ENCODE measurements around the gene ADARB2.
"Not testable (repeated sequence)": the region's sequence is repeated elsewhere in the genome, so short reads cannot be mapped to it uniquely, and the experiment has no call there.

The ADARB2 gene

DNA sequence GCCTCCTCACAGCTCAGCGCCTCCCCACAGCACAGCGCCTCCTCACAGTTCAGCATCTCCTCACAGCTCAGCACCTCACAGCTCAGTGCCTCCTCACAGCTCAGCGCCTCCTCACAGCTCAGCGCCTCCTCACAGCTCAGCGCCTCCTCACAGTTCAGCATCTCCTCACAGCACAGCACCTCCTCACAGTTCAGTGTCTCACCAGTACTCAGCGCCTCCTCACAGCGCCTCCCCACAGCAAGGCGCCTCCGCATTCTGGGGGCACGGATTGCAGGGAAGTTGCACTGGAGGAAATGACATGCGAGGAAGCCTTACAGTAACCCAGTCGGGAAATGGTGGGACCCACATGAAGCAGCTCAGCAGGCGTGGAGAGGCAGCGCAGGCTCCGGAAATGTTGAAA is 409.6 kb downstream of the ADARB2 start:
- H2BK15ac ChIP-seq (ENCODE audit: low read length) = peak overlapping the region; percentile 56
- H2AFZ ChIP-seq (ENCODE audit: low read length) = no peak overlapping the region
- no peak overlapping the region for H2BK120ac ChIP-seq (ENCODE audit: low read depth, low read length)
- peak overlapping the region; percentile 30 for H2AK5ac ChIP-seq (ENCODE audit: low read depth, low read length)
- H3K27ac ChIP-seq (replicated peaks; ENCODE audit: low read length) = no peak overlapping the region
- no peaks in the 10 kb centered on the region for H3K79me1 ChIP-seq (ENCODE audit: low read depth, low read length)
- no peaks in the 10 kb centered on the region for H3K36me3 ChIP-seq (replicated peaks in 1 of 2; ENCODE audit: control insufficient read depth in 2 of 2, insufficient read depth in 2 of 2, low read length in 2 of 2)
- peak overlapping the region; percentile 99 for H3K14ac ChIP-seq (ENCODE audit: low read length)
- WGBS, 2 donors (ENCODE audit: extremely low coverage in 2 of 2, insufficient read length in 2 of 2, insufficient replicate concordance in 1 of 2) = no CpG with 5 or more reads among the region's 15 CpGs
- no peaks in the 10 kb centered on the region for H3K4me1 ChIP-seq (ENCODE audit: control insufficient read depth in 2 of 2, insufficient read depth in 1 of 2, low read depth in 1 of 2, low read length in 2 of 2)
- H3K4me3 ChIP-seq (ENCODE audit: low read length in 2 of 2) = no peak overlapping the region
- H3K9ac ChIP-seq (ENCODE audit: low read depth, low read length, poor library complexity) = peak overlapping the region; percentile 55
- H4K8ac ChIP-seq (ENCODE audit: low read depth, low read length) = peak overlapping the region; percentile 87
- peak overlapping the region; percentile 79 for H3K18ac ChIP-seq (ENCODE audit: low read length)
- DNase-seq (ENCODE audit: low spot score) = no peak
- peak overlapping the region; percentile 66 for H3K4ac ChIP-seq (ENCODE audit: low read length)
- no peak overlapping the region for H3K4me2 ChIP-seq (ENCODE audit: insufficient read depth, low read length, poor library complexity, severe bottlenecking)
- H4K91ac ChIP-seq (ENCODE audit: low read depth, low read length, poor library complexity) = peak overlapping the region; percentile 64
- no peak overlapping the region for H2BK5ac ChIP-seq (ENCODE audit: low read length)
- peak overlapping the region; percentile 86 for H2BK12ac ChIP-seq (ENCODE audit: low read length)
- peak overlapping the region; percentile 22 for H3K23ac ChIP-seq (ENCODE audit: low read depth, low read length, poor library complexity)
- no peaks in the 10 kb centered on the region for H3K27me3 ChIP-seq (ENCODE audit: control insufficient read depth in 3 of 3, insufficient read depth in 3 of 3, low read depth in 1 of 3, low read length in 3 of 3)
- H3K9me3 ChIP-seq (replicated peaks in 1 of 2; ENCODE audit: control insufficient read depth in 2 of 2, insufficient read depth in 1 of 2, low read depth in 1 of 2, low read length in 2 of 2) = no peaks in the 10 kb centered on the region

DNA sequence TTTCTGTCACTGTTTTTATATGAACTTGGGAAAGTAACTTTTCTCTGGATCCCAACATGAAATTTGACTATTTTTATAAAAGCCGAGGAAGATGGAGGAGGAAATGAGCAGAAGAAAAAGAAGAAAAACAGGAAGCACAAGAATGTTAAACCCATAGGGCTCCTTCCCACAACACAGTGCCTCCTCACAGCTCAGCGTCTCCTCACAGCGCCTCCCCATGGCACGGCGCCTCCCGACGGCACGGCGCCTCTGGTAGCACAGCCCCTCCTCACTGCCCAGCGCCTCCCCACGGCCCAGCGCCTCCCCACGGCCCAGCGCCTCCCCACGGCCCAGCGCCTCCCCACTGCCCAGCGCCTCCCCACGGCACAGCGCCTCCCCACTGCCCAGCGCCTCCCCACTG is 410.8 kb downstream of the ADARB2 start:
- H3K4me1 ChIP-seq (ENCODE audit: control insufficient read depth in 2 of 2, insufficient read depth in 1 of 2, low read depth in 1 of 2, low read length in 2 of 2); H2AK5ac ChIP-seq (ENCODE audit: low read depth, low read length); H3K36me3 ChIP-seq (replicated peaks in 1 of 2; ENCODE audit: control insufficient read depth in 2 of 2, insufficient read depth in 2 of 2, low read length in 2 of 2); H3K27me3 ChIP-seq (ENCODE audit: control insufficient read depth in 3 of 3, insufficient read depth in 3 of 3, low read depth in 1 of 3, low read length in 3 of 3); H2BK5ac ChIP-seq (ENCODE audit: low read length); H2AFZ ChIP-seq (ENCODE audit: low read length); H3K14ac ChIP-seq (ENCODE audit: low read length); H3K4me3 ChIP-seq (ENCODE audit: low read length in 2 of 2); H3K27ac ChIP-seq (replicated peaks; ENCODE audit: low read length); H4K8ac ChIP-seq (ENCODE audit: low read depth, low read length); H3K18ac ChIP-seq (ENCODE audit: low read length); H2BK15ac ChIP-seq (ENCODE audit: low read length); H3K23ac ChIP-seq (ENCODE audit: low read depth, low read length, poor library complexity); H4K91ac ChIP-seq (ENCODE audit: low read depth, low read length, poor library complexity); H3K4me2 ChIP-seq (ENCODE audit: insufficient read depth, low read length, poor library complexity, severe bottlenecking); H2BK120ac ChIP-seq (ENCODE audit: low read depth, low read length); DNase-seq (ENCODE audit: low spot score); H3K79me1 ChIP-seq (ENCODE audit: low read depth, low read length); H3K9me3 ChIP-seq (replicated peaks in 1 of 2; ENCODE audit: control insufficient read depth in 2 of 2, insufficient read depth in 1 of 2, low read depth in 1 of 2, low read length in 2 of 2); H3K4ac ChIP-seq (ENCODE audit: low read length); H3K9ac ChIP-seq (ENCODE audit: low read depth, low read length, poor library complexity); H2BK12ac ChIP-seq (ENCODE audit: low read length): not testable (repeated sequence)
- WGBS, 2 donors (ENCODE audit: extremely low coverage in 2 of 2, insufficient read length in 2 of 2, insufficient replicate concordance in 1 of 2) = no CpG with 5 or more reads among the region's 20 CpGs

DNA sequence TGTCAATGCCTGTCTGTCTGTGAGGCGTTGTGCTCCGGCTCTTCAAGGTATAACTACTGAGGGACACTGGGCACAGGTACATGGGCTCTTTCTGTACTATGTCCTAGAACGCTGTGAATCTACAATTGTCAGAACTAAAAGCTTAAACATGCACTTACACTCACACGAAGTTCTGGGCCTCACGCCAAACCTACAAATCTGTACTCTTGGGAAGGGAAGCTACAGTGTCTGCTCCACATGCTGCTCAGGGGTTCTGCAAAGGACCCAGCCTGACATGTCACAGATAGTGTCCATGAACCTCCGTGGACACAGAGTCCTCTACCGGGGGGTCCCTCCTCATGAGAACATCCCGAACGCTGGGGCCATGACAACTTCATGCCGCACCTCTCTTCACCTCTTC is 412.4 kb downstream of the ADARB2 start:
- no peak overlapping the region for H2BK15ac ChIP-seq (ENCODE audit: low read length)
- no peak overlapping the region for H2AFZ ChIP-seq (ENCODE audit: low read length)
- H3K27ac ChIP-seq (replicated peaks; ENCODE audit: low read length) = no peak overlapping the region
- no peak overlapping the region for H4K8ac ChIP-seq (ENCODE audit: low read depth, low read length)
- no peaks in the 10 kb centered on the region for H3K36me3 ChIP-seq (replicated peaks in 1 of 2; ENCODE audit: control insufficient read depth in 2 of 2, insufficient read depth in 2 of 2, low read length in 2 of 2)
- H3K9ac ChIP-seq (ENCODE audit: low read depth, low read length, poor library complexity) = no peak overlapping the region
- H3K14ac ChIP-seq (ENCODE audit: low read length) = no peak overlapping the region
- no peak overlapping the region for H2AK5ac ChIP-seq (ENCODE audit: low read depth, low read length)
- DNase-seq (ENCODE audit: low spot score) = no peak
- no peak overlapping the region for H4K91ac ChIP-seq (ENCODE audit: low read depth, low read length, poor library complexity)
- H3K4me1 ChIP-seq (ENCODE audit: control insufficient read depth in 2 of 2, insufficient read depth in 1 of 2, low read depth in 1 of 2, low read length in 2 of 2) = peaks cover 0 to 1% of the 10 kb centered on the region in 2 donors
- no peak overlapping the region for H3K18ac ChIP-seq (ENCODE audit: low read length)
- no peak overlapping the region for H3K4me2 ChIP-seq (ENCODE audit: insufficient read depth, low read length, poor library complexity, severe bottlenecking)
- no peak overlapping the region for H3K4ac ChIP-seq (ENCODE audit: low read length)
- H3K23ac ChIP-seq (ENCODE audit: low read depth, low read length, poor library complexity) = no peak overlapping the region
- no peaks in the 10 kb centered on the region for H3K79me1 ChIP-seq (ENCODE audit: low read depth, low read length)
- H2BK120ac ChIP-seq (ENCODE audit: low read depth, low read length) = no peak overlapping the region
- no CpG with 5 or more reads among the region's 10 CpGs for WGBS, 2 donors (ENCODE audit: extremely low coverage in 2 of 2, insufficient read length in 2 of 2, insufficient replicate concordance in 1 of 2)
- no peak overlapping the region for H2BK12ac ChIP-seq (ENCODE audit: low read length)
- no peak overlapping the region for H2BK5ac ChIP-seq (ENCODE audit: low read length)
- H3K4me3 ChIP-seq (ENCODE audit: low read length in 2 of 2) = no peak overlapping the region
- no peaks in the 10 kb centered on the region for H3K27me3 ChIP-seq (ENCODE audit: control insufficient read depth in 3 of 3, insufficient read depth in 3 of 3, low read depth in 1 of 3, low read length in 3 of 3)
- no peaks in the 10 kb centered on the region for H3K9me3 ChIP-seq (replicated peaks in 1 of 2; ENCODE audit: control insufficient read depth in 2 of 2, insufficient read depth in 1 of 2, low read depth in 1 of 2, low read length in 2 of 2)

DNA sequence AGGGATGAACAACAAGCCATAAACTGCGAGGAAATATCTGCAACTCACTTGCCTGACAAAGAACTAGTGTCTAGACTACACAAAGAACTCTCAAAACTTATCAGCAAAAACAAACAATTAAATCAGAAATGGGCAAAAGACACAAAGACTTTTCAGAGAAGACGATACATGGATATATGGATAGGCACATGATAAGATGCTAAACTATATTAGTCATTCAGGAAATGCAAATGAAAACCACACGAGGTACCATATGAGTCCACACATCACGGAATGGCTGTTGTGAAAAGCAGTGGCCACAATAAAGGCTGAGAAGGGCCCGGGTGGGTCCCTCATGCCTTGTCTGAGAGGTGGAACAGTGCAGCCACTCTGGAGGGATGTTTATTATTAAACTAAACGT is 413.4 kb downstream of the ADARB2 start:
- Histone ChIP-seq H2BK15ac (ENCODE audit: low read length) (no peak overlapping the region), H3K4ac (ENCODE audit: low read length) (no peak overlapping the region), H3K18ac (ENCODE audit: low read length) (no peak overlapping the region), H3K79me1 (ENCODE audit: low read depth, low read length) (no peaks in the 10 kb centered on the region), H2AK5ac (ENCODE audit: low read depth, low read length) (no peak overlapping the region), H2BK120ac (ENCODE audit: low read depth, low read length) (no peak overlapping the region), H2BK5ac (ENCODE audit: low read length) (no peak overlapping the region), H3K9ac (ENCODE audit: low read depth, low read length, poor library complexity) (no peak overlapping the region), H4K91ac (ENCODE audit: low read depth, low read length, poor library complexity) (no peak overlapping the region), H2BK12ac (ENCODE audit: low read length) (no peak overlapping the region), H3K23ac (ENCODE audit: low read depth, low read length, poor library complexity) (no peak overlapping the region), H3K14ac (ENCODE audit: low read length) (no peak overlapping the region), H3K9me3 (replicated peaks in 1 of 2; ENCODE audit: control insufficient read depth in 2 of 2, insufficient read depth in 1 of 2, low read depth in 1 of 2, low read length in 2 of 2) (no peaks in the 10 kb centered on the region), H3K4me3 (ENCODE audit: low read length in 2 of 2) (no peak overlapping the region), H3K4me2 (ENCODE audit: insufficient read depth, low read length, poor library complexity, severe bottlenecking) (no peak overlapping the region), H3K27me3 (ENCODE audit: control insufficient read depth in 3 of 3, insufficient read depth in 3 of 3, low read depth in 1 of 3, low read length in 3 of 3) (no peaks in the 10 kb centered on the region), H2AFZ (ENCODE audit: low read length) (no peak overlapping the region), H3K4me1 (ENCODE audit: control insufficient read depth in 2 of 2, insufficient read depth in 1 of 2, low read depth in 1 of 2, low read length in 2 of 2) (peaks cover 0 to 1% of the 10 kb centered on the region in 2 donors), H3K27ac (replicated peaks; ENCODE audit: low read length) (no peak overlapping the region), H4K8ac (ENCODE audit: low read depth, low read length) (no peak overlapping the region), H3K36me3 (replicated peaks in 1 of 2; ENCODE audit: control insufficient read depth in 2 of 2, insufficient read depth in 2 of 2, low read length in 2 of 2) (no peaks in the 10 kb centered on the region)
- DNase-seq (ENCODE audit: low spot score) = no peak
- WGBS, 2 donors (ENCODE audit: extremely low coverage in 2 of 2, insufficient read length in 2 of 2, insufficient replicate concordance in 1 of 2) = no CpG with 5 or more reads among the region's 6 CpGs
